GM18505 (cell line): ENCODE results near the gene NFYA.

Experiments used
- ATAC-seq: cut with Tn5 transposase; IDR thresholded peaks from one replicate; pipeline ENCODE4 v1.9.1; 2021; ENCODE audit not compliant: unreplicated experiment
- POLR2A ChIP-seq: IDR thresholded peaks from 4 replicates; pipeline ENCODE4 v1.6.1; 2011; ENCODE audit warnings: borderline replicate concordance; ENCODE audit not compliant: insufficient read depth, insufficient read length; ENCODE audit errors: extremely low read depth

NFYA gene

DNA sequence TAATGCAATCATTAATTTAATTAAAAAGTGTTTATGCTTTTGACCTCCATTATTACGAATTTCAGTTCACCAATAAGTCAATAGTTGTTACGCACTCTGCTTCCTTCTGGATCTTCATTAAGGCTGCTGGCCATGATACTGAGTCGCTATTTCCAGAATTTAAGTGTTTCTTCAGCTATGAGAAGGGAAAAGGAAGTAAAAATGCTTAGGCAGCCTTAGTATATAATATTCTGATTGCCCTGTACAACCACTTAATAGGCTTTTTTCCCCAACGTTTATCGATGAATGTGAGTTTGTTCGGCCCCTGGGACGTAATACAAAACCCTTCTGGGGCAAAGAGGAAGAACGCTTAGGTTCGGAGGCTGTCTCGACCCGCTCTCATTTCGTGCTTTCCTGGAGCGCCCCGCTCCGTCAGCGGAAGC, 1.3 kb upstream of the NFYA start:
- TF ChIP-seq POLR2A = no peak
- ATAC-seq = no peak

GRCh38 chr6:41071923-41072835, 595 bp upstream of the NFYA start, which contains the start of gene OARD1:
OARD1 (minus strand) TSS chr6:41072356; CDS start chr6:41071634, 722 bp downstream.
- peak; percentile 56 for ATAC-seq
- peak; percentile 71 for TF ChIP-seq POLR2A

DNA sequence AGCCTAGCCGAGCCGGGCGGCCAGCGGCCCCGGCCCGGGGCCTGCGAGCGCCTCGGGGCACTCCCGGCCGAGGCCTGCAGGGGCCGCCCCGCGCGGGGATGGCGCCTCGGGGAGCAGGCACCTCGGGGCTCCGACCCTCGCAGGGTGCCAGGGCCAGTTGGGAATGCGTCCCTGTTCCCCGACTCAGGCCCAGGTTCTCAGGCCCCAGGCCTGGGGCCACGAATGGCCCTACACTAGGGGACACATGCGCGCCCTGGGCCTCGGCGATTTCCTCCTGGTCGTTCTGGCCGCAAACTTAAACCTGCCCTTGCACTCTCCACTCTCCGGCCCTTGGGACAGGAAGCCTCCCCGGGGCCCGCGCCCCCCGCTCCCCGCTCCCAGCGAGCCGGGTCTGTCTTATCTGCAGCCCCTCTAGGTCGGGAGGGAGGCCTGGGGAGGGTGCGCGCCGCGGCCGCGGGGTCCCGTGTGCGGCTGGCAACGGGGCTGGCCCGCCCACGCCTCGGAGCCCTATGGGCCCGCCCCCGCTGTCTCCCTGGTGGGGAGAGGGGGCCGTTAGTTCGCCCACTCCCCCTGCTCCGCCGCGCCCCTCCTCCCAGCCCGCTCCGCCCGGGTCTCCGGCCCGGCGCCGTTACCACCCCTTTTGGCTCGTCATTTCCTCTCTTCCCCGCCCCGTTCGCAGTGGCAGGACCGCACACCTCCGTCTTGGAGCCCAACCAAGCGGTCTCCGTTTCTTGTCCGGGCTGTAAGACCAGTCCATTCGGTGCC, 611 bp downstream of the NFYA start:
- TF ChIP-seq POLR2A = peak; percentile 86
- ATAC-seq = peak; percentile 22

- no peak for ATAC-seq
- TF ChIP-seq POLR2A = no peak
These were observed 1.4 kb downstream of the NFYA start for GRCh38 chr6:41073968-41074691.

DNA sequence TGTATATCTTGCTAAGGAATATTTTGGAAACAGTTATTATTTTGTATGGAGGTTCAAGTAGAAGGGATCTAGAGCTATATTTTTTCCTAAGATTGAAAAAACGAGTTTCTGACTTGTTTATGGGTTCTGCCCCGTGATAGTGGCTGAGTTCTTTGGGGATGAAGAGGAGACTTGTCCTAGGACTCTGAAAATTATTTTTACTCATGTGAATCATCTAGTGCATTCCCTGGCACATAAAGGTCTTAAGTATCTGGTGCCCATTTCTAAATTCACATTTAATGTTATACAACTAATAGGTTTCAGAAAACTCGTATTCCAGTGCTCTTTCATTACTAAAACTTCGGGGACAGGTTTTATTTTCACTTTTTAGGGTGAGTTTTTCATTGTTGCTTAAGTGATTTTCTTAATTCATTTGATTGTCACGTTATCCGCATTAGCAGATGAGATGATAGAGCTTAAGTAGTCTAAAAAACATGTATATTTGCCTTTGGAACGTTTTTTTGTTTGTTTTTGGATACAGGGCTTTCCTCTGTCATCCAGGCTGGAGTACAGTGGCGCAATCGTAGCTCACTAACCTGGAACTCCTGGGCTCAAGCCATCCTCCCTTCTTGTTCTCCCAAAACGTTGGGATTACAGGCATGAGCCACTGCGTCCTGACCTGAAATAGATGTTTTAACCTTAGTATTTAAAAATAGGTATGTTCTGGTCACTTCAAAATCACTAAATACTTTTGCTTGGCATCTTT, 2.1 kb downstream of the NFYA start:
- TF ChIP-seq POLR2A = no peak
- no peak for ATAC-seq

- ATAC-seq = no peak
- no peak for TF ChIP-seq POLR2A
These were observed 3.2 kb downstream of the NFYA start for GRCh38 chr6:41075651-41076626.

- TF ChIP-seq POLR2A = no peak
- ATAC-seq = no peak
These were observed 4.8 kb downstream of the NFYA start for GRCh38 chr6:41077536-41077935.

- ATAC-seq = no peak
- no peak for TF ChIP-seq POLR2A
These were observed 5.3 kb downstream of the NFYA start for GRCh38 chr6:41078101-41078500.

DNA sequence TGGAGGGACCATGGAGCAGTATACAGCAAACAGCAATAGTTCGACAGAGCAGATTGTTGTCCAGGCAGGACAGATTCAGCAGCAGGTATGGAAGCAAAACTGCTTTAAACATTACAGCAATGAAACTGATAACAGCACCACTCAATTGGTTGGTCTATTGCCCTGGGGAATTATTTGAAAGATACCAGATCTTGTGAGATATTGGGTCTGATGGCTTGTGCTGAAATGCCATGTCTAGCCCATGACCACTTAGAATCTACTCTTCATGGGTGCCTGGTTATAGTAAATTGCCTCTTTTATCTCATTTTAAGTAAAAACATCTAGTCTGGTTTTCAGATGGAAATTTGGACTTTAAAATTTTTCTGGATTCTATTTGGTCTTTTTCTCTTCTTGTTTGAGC, 6.3 kb downstream of the NFYA start:
- no peak for ATAC-seq
- TF ChIP-seq POLR2A = no peak

DNA sequence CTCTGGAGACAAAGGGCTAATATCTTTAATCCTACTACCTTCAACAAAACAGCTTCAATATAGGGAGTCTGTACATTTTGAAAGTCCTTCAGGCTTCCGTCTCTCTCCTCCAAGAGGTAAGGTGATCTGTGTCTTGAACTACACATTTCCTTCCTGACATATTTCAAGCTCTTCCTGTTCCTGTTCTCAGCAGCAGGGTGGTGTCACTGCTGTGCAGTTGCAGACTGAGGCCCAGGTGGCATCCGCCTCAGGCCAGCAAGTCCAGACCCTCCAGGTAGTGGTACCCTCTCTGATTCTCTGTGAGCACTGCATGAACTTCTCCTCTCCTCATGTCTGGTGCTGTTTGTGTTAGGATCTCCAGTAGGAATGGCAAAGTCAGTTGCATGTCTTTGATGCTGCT, 7.8 kb downstream of the NFYA start:
- no peak for ATAC-seq
- no peak for TF ChIP-seq POLR2A

DNA sequence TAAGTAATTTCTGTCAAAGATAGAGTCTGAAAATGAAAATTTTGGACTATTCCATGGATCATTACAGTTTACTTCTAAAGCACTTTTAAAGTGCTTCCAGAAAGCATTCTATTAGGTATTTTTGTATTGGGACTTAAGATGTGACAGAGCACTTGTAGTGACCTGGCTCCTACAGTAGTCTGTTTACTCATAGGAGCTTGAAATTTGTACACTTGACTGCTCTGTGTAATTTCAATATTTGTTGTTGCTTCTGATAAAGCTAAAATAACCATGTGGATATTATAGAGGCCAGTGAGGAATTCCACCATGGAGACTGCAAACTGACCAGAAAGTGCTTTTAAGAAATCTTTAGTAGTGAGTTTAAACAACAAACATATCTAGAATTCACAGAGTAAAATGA, 10.3 kb downstream of the NFYA start:
- no peak for TF ChIP-seq POLR2A
- no peak for ATAC-seq

- no peak for TF ChIP-seq POLR2A
- no peak for ATAC-seq
These were observed 12.4 kb downstream of the NFYA start for GRCh38 chr6:41085182-41085581.

DNA sequence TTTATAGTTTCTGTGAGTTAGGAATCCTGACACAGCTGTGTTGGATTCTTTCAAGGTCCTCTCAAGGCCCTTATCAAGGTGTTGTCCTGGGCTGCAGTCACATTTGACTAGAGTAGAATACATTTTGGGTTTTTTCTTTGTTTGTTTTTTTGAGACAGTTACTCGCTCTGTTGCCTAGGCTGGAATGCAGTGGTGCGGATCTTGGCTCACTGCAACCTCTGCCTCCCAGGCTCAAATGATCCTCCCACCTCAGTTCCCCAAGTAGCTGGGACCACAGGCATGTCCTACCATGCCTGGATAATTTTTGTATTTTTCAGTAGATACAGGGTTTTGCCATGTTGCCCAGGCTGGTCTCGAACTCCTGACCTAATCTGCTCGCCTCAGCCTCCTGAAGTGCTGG, 15.7 kb downstream of the NFYA start:
- no peak for TF ChIP-seq POLR2A
- ATAC-seq = no peak
